Measurements from ENCODE around the gene ZNG1E. TPM values are rescaled to one million over a fixed set of nuclear protein-coding genes. Genes with fewer than 3 reads are reported as not detected.
"Not testable (repeated sequence)": the region's sequence is repeated elsewhere in the genome, so short reads cannot be mapped to it uniquely, and the experiment has no call there.

The ZNG1E gene
- total RNA-seq, 1 experiment from 2014 or later: 39.6 TPM

DNA sequence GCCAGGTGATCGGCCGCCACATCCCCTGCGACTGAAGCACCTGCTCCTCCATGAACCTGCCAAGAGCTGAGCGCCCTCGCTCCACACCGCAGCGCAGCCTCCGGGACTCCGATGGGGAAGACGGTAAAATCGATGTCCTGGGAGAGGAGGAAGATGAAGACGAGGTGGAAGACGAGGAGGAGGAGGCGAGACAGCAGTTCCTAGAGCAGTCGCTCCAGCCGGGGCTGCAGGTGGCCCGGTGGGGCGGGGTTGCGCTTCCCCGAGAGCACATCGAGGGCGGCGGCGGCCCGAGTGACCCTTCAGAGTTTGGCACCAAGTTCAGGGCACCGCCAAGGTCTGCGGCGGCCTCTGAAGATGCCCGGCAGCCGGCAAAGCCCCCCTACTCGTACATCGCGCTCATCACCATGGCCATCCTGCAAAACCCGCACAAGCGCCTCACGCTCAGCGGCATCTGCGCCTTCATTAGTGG lies 61.4 kb downstream of the ZNG1E start, which contains the start of gene FOXD4L4:
Gene FOXD4L4, plus strand, starts transcription at position 51 of the 469 bp plus-strand sequence. Its CDS starts 0 bp downstream, at position 51.
- BruUV-seq (replicated peaks): not testable (repeated sequence)

DNA sequence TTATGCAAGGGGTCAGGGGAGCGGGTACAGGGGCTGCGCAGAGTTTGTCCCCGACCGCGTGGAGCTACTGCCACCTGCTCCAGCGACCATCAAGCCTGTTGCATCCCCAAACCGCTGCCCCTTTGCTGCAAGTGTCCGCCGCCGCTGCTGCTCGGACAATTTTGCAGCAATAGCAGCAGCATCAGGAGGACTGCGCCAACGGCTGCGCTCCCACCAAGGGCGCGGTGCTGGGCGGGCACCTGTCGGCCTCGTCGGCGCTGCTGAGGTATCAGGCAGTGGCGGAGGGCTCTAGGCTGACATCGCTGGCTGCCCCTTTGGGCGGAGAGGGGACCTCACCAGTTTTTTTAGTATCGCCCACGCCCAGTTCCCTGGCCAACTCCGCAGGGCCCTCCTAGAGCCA lies 62.4 kb downstream of the ZNG1E start:
- intact Hi-C loops (cut with micrococcal nuclease; ENCODE audit: unreplicated experiment); H3K27ac ChIP-seq; H3K9me3 ChIP-seq (ENCODE audit: insufficient read depth, low read depth); H3F3A ChIP-seq (ENCODE audit: insufficient read depth, low read depth); H2AFZ ChIP-seq; BruUV-seq (replicated peaks); H3K36me3 ChIP-seq (ENCODE audit: low read depth); H3K9me2 ChIP-seq (ENCODE audit: insufficient read depth); H3K4me2 ChIP-seq; H3K27me3 ChIP-seq (ENCODE audit: insufficient read depth, low read depth); H3K79me2 ChIP-seq (ENCODE audit: low read depth); H3K4me1 ChIP-seq (replicated peaks; ENCODE audit: insufficient read depth); H4K20me1 ChIP-seq (ENCODE audit: insufficient read depth); DNase-seq; H3K4me3 ChIP-seq; CTCF ChIA-PET; POLR2A ChIA-PET (ENCODE audit: unreplicated experiment): not testable (repeated sequence)

More for the DNA sequence above, 61.4 kb downstream of the ZNG1E start, which contains the start of gene FOXD4L4:
- H3K9me3 ChIP-seq (ENCODE audit: insufficient read depth, low read depth); H4K20me1 ChIP-seq (ENCODE audit: insufficient read depth); H3K79me2 ChIP-seq (ENCODE audit: low read depth); H3K9me2 ChIP-seq (ENCODE audit: insufficient read depth); H3K4me2 ChIP-seq; DNase-seq; POLR2A ChIA-PET (ENCODE audit: unreplicated experiment); H2AFZ ChIP-seq; H3K27me3 ChIP-seq (ENCODE audit: insufficient read depth, low read depth); H3K36me3 ChIP-seq (ENCODE audit: low read depth); CTCF ChIA-PET; intact Hi-C loops (cut with micrococcal nuclease; ENCODE audit: unreplicated experiment); H3K27ac ChIP-seq; H3K4me3 ChIP-seq; H3F3A ChIP-seq (ENCODE audit: insufficient read depth, low read depth); H3K4me1 ChIP-seq (replicated peaks; ENCODE audit: insufficient read depth): not testable (repeated sequence)

Other genes starting within 250 kb of the ZNG1E start
- 0.24 and 0.53 TPM in 2 replicates for gene FOXD4L4, start 61.2 kb downstream of the ZNG1E start, total RNA-seq (2021)

All from PC-9 (cell line).